HEK293 (cell line): ENCODE data around the gene SH3BGRL3.

Experiments used
- KLF16 ChIP-seq: fragments of 450-650 bp; formaldehyde crosslinking; IDR thresholded peaks from 2 replicates; pipeline ENCODE4 v1.5.1; 2017; ENCODE audit warnings: missing biosample characterization, missing genetic modification characterization
- KLF7 ChIP-seq: fragments of 450-650 bp; formaldehyde crosslinking; IDR thresholded peaks from 2 replicates; pipeline ENCODE4 v1.5.1; 2016; ENCODE audit warnings: missing biosample characterization, missing genetic modification characterization, borderline replicate concordance
- SETDB1 ChIP-seq: IDR thresholded peaks from one replicate; pipeline ENCODE4 v1.6.1; 2017; ENCODE audit warnings: mild to moderate bottlenecking, low read length, moderate library complexity, mixed read lengths; ENCODE audit not compliant: insufficient read length
- ZBTB21 ChIP-seq: fragments of 450-650 bp; formaldehyde crosslinking; IDR thresholded peaks from 2 replicates; pipeline ENCODE4 v1.5.1; 2017; ENCODE audit warnings: missing biosample characterization, missing genetic modification characterization
- ZBTB8A ChIP-seq: fragments of 450-650 bp; formaldehyde crosslinking; IDR thresholded peaks from 2 replicates; pipeline ENCODE4 v1.5.1; 2016; ENCODE audit warnings: missing biosample characterization, missing genetic modification characterization
- ZNF10 ChIP-seq: fragments of 450-650 bp; formaldehyde crosslinking; IDR thresholded peaks from 2 replicates; pipeline ENCODE4 v1.5.1; 2017; ENCODE audit warnings: missing biosample characterization, missing genetic modification characterization
- TF ChIP-seq, protein P1 (sequence below): fragments of 450-650 bp; formaldehyde crosslinking; IDR thresholded peaks from 2 replicates; pipeline ENCODE4 v1.5.1; 2016; ENCODE audit warnings: missing biosample characterization, missing genetic modification characterization
- TF ChIP-seq, protein P2 (sequence below): fragments of 450-650 bp; formaldehyde crosslinking; IDR thresholded peaks from 2 replicates; pipeline ENCODE4 v1.5.1; 2016; ENCODE audit warnings: missing biosample characterization, missing genetic modification characterization
- TF ChIP-seq, protein P3 (sequence below): fragments of 450-650 bp; formaldehyde crosslinking; optimal IDR thresholded peaks from 2 replicates; pipeline ENCODE3; 2016; ENCODE audit warnings: missing biosample characterization, mild to moderate bottlenecking, missing genetic modification characterization

DNA sequence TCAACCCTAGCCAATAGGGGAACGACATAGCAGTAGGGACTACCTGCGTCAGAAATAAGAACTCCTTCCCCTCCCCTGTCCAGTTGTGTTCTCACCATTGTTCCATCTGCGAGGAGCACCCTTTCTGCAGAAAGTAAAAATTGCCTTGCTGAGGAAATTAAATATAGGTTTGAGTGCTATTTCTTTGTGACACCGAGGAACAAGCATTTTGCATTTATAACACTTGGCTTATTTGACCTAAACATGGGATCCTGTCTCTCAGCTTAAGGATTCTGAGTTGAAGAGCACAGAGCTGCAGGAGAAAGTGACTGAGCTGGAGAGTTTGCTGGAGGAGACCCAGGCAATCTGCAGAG is 10.7 kb upstream of the SH3BGRL3 start:
- TF ChIP-seq KLF7 = no peak
- TF ChIP-seq, protein P1, sequence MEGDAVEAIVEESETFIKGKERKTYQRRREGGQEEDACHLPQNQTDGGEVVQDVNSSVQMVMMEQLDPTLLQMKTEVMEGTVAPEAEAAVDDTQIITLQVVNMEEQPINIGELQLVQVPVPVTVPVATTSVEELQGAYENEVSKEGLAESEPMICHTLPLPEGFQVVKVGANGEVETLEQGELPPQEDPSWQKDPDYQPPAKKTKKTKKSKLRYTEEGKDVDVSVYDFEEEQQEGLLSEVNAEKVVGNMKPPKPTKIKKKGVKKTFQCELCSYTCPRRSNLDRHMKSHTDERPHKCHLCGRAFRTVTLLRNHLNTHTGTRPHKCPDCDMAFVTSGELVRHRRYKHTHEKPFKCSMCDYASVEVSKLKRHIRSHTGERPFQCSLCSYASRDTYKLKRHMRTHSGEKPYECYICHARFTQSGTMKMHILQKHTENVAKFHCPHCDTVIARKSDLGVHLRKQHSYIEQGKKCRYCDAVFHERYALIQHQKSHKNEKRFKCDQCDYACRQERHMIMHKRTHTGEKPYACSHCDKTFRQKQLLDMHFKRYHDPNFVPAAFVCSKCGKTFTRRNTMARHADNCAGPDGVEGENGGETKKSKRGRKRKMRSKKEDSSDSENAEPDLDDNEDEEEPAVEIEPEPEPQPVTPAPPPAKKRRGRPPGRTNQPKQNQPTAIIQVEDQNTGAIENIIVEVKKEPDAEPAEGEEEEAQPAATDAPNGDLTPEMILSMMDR (tag by site-specific recombination) = no peak
- no peak for TF ChIP-seq ZBTB21 (tag by site-specific recombination)
- TF ChIP-seq, protein P2, sequence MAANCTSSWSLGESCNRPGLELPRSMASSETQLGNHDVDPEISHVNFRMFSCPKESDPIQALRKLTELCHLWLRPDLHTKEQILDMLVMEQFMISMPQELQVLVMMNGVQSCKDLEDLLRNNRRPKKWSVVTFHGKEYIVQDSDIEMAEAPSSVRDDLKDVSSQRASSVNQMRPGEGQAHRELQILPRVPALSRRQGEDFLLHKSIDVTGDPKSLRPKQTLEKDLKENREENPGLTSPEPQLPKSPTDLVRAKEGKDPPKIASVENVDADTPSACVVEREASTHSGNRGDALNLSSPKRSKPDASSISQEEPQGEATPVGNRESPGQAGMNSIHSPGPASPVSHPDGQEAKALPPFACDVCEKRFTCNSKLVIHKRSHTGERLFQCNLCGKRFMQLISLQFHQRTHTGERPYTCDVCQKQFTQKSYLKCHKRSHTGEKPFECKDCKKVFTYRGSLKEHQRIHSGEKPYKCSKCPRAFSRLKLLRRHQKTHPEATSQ = no peak
- TF ChIP-seq KLF16 (tag by site-specific recombination) = no peak
- no peak for TF ChIP-seq ZBTB8A (tag by site-specific recombination)
- TF ChIP-seq, protein P3, sequence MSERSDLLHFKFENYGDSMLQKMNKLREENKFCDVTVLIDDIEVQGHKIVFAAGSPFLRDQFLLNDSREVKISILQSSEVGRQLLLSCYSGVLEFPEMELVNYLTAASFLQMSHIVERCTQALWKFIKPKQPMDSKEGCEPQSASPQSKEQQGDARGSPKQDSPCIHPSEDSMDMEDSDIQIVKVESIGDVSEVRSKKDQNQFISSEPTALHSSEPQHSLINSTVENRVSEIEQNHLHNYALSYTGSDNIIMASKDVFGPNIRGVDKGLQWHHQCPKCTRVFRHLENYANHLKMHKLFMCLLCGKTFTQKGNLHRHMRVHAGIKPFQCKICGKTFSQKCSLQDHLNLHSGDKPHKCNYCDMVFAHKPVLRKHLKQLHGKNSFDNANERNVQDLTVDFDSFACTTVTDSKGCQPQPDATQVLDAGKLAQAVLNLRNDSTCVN (tag by site-specific recombination) = no peak
- TF ChIP-seq ZNF10 (tag by site-specific recombination) = no peak
- peak; percentile 83 for TF ChIP-seq SETDB1
